ENCODE results near the gene EEF1G. TPM values are rescaled to one million over a fixed set of nuclear protein-coding genes. Genes with fewer than 3 reads are reported as not detected.
A peak's percentile ranks its signal among the peaks of the same experiment; 100 is the strongest.

EEF1G gene
- total and polyA plus RNA-seq, 2 donors (not counting 1 experiment from before 2014, with no cell fraction given), result 1,582 to 1,867 TPM

DNA sequence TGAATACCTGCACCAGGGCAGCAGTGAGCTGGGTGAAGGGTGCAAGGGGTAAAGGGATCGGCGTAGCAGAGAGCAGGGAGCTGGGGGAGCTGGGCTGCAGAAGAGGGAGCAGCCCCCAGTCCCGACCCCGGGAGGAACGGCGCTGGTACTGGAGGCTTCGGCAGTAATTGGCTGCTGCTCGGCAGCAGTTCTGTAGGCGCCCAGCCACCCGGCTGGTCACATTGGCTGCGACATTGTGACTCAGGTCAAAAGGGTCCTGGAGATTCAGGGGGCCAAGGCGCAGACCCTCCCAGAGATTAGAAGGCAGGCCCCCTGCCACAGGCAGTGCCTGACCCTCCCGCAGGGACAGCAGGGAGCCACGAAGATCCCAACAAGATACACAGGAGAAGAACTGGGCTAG, 2.1 kb upstream of the EEF1G start:
- intact Hi-C loops (cut with micrococcal nuclease), result loop anchor here (2.0 kb wide), 1 partner anchor 305 kb away; the partner anchor contains the start of gene SLC3A2
- no peak overlapping the region for H3K9ac ChIP-seq (ENCODE audit: low read length)
- peaks cover 0 to 3% (median 0%) of the 10 kb centered on the region in 3 donors for H3K9me3 ChIP-seq (ENCODE audit: control extremely low read depth in 1 of 3, control insufficient read depth in 2 of 3, insufficient read depth in 1 of 3, low read length in 2 of 3)
- Mint-ChIP-seq H3K27me3 (no peaks in the 10 kb centered on the region), H3K4me3 (peak overlapping the region; percentile 92), H3K9me3 (ENCODE audit: insufficient read depth) (no peaks in the 10 kb centered on the region), H3K27ac (peak overlapping the region; percentile 69), H3K4me1 (peaks cover 40% of the 10 kb centered on the region)
- peaks cover 12 to 25% of the 10 kb centered on the region in 2 donors for H3K4me1 ChIP-seq (ENCODE audit: control insufficient read depth in 2 of 2, insufficient read depth in 2 of 2, low read length in 2 of 2)
- TF ChIP-seq, protein P1, sequence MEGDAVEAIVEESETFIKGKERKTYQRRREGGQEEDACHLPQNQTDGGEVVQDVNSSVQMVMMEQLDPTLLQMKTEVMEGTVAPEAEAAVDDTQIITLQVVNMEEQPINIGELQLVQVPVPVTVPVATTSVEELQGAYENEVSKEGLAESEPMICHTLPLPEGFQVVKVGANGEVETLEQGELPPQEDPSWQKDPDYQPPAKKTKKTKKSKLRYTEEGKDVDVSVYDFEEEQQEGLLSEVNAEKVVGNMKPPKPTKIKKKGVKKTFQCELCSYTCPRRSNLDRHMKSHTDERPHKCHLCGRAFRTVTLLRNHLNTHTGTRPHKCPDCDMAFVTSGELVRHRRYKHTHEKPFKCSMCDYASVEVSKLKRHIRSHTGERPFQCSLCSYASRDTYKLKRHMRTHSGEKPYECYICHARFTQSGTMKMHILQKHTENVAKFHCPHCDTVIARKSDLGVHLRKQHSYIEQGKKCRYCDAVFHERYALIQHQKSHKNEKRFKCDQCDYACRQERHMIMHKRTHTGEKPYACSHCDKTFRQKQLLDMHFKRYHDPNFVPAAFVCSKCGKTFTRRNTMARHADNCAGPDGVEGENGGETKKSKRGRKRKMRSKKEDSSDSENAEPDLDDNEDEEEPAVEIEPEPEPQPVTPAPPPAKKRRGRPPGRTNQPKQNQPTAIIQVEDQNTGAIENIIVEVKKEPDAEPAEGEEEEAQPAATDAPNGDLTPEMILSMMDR (IDR thresholded peaks at IDR 0.05), result no peak
- TF ChIP-seq EZH2 (IDR thresholded peaks at IDR 0.05; ENCODE audit: borderline replicate concordance, insufficient read depth, low read depth, low read length, poor library complexity, severe bottlenecking), result no peak
- H3K4me3 ChIP-seq (ENCODE audit: control extremely low read depth in 1 of 5, extremely low read depth in 1 of 5, insufficient read depth in 1 of 5, low read depth in 2 of 5, low read length in 4 of 5), result no peak overlapping the region
- no peak overlapping the region for H2AFZ ChIP-seq (ENCODE audit: insufficient read depth, low read depth, low read length, poor library complexity, severe bottlenecking)
- H3K27me3 ChIP-seq (replicated peaks in 1 of 4; ENCODE audit: control extremely low read depth in 1 of 4, control insufficient read depth in 3 of 4, insufficient read depth in 4 of 4, low read length in 3 of 4), result no peaks in the 10 kb centered on the region
- H3K79me2 ChIP-seq (ENCODE audit: control insufficient read depth, insufficient read depth, low read length), result peaks cover 15% of the 10 kb centered on the region
- H3K36me3 ChIP-seq (replicated peaks in 1 of 2; ENCODE audit: control extremely low read depth in 1 of 2, control insufficient read depth in 1 of 2, extremely low read depth in 1 of 2, insufficient read depth in 2 of 2, low read length in 1 of 2), result peaks cover 4 to 38% of the 10 kb centered on the region in 2 experiments
- DNase-seq (no peak), ATAC-seq (ENCODE audit: low read depth) (no peak)
- WGBS (ENCODE audit: insufficient coverage), result 98% methylated on average over 12 of the region's 14 CpGs
- H3K4me2 ChIP-seq (replicated peaks; ENCODE audit: low read depth, low read length, poor library complexity, severe bottlenecking), result no peak overlapping the region
- POLR2A ChIA-PET, result interaction anchor here (0.5 to 2.3 kb wide), 2 partner anchors 16 to 204 kb away, joined by 3 to 35 read pairs; partner anchors contain the start of gene TUT1
- H4K20me1 ChIP-seq (ENCODE audit: control insufficient read depth, insufficient read depth, low read length, poor library complexity, severe bottlenecking), result no peaks in the 10 kb centered on the region
- CTCF ChIA-PET, result no interaction called here
- no peak overlapping the region for H3K27ac ChIP-seq (ENCODE audit: low read length in 2 of 2)

DNA sequence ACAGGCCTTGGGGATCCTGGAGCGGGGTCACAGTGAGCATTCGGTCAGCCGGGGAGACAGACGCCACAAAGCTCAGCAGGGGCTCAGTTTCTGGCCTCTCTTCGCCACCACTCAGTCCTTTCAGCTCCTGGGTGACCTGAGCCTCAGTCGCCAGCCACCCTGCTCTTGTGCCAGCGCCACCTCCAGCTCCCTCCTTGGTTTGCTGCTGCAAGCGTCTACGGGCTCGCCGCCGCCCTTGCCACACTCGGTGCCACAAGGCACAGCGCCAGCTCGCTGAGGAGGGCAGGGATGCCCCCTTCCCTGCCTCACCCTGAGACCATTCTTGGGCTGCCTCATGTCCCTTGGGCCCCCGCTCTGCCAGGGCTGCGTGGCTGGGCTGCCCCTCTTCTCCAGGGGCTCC, 1.5 kb upstream of the EEF1G start:
- ChIA-PET CTCF (interaction anchor here (0.6 to 6.1 kb wide), 6 partner anchors 15 to 193 kb away, joined by 3 to 33 read pairs (median 8); partner anchors contain the start of gene TUT1), POLR2A (interaction anchor here (0.5 to 2.3 kb wide), 5 partner anchors 11 to 203 kb away, joined by 3 to 35 read pairs (median 3); partner anchors contain the start of gene TUT1)
- Histone ChIP-seq H3K4me1 (ENCODE audit: control insufficient read depth in 2 of 2, insufficient read depth in 2 of 2, low read length in 2 of 2) (peaks cover 12 to 25% of the 10 kb centered on the region in 2 donors), H3K27ac (ENCODE audit: low read length in 2 of 2) (no peak overlapping the region), H3K9ac (ENCODE audit: low read length) (peak overlapping the region; percentile 86), H3K9me3 (ENCODE audit: control extremely low read depth in 1 of 3, control insufficient read depth in 2 of 3, insufficient read depth in 1 of 3, low read length in 2 of 3) (peaks cover 0 to 3% (median 0%) of the 10 kb centered on the region in 3 donors), H3K4me3 (ENCODE audit: control extremely low read depth in 1 of 5, extremely low read depth in 1 of 5, insufficient read depth in 1 of 5, low read depth in 2 of 5, low read length in 4 of 5) (no peak overlapping the region), H3K27me3 (replicated peaks in 1 of 4; ENCODE audit: control extremely low read depth in 1 of 4, control insufficient read depth in 3 of 4, insufficient read depth in 4 of 4, low read length in 3 of 4) (no peaks in the 10 kb centered on the region), H3K4me2 (replicated peaks; ENCODE audit: low read depth, low read length, poor library complexity, severe bottlenecking) (peak overlapping the region; percentile 90), H4K20me1 (ENCODE audit: control insufficient read depth, insufficient read depth, low read length, poor library complexity, severe bottlenecking) (no peaks in the 10 kb centered on the region), H3K79me2 (ENCODE audit: control insufficient read depth, insufficient read depth, low read length) (peaks cover 18% of the 10 kb centered on the region), H3K36me3 (replicated peaks in 1 of 2; ENCODE audit: control extremely low read depth in 1 of 2, control insufficient read depth in 1 of 2, extremely low read depth in 1 of 2, insufficient read depth in 2 of 2, low read length in 1 of 2) (peaks cover 5 to 44% of the 10 kb centered on the region in 2 experiments), H2AFZ (ENCODE audit: insufficient read depth, low read depth, low read length, poor library complexity, severe bottlenecking) (no peak overlapping the region)
- no peaks in the 10 kb centered on the region for H3K9me3 Mint-ChIP-seq (ENCODE audit: insufficient read depth)
- TF ChIP-seq, protein P1 (IDR thresholded peaks at IDR 0.05), result no peak
- TF ChIP-seq EZH2 (IDR thresholded peaks at IDR 0.05; ENCODE audit: borderline replicate concordance, insufficient read depth, low read depth, low read length, poor library complexity, severe bottlenecking), result no peak
- H3K27me3 Mint-ChIP-seq, result no peaks in the 10 kb centered on the region
- peak overlapping the region; percentile 92 for H3K4me3 Mint-ChIP-seq
- H3K4me1 Mint-ChIP-seq, result peaks cover 44% of the 10 kb centered on the region
- no peak for ATAC-seq (ENCODE audit: low read depth)
- 92% methylated on average over 17 of the region's 17 CpGs for WGBS (ENCODE audit: insufficient coverage)
- intact Hi-C loops (cut with micrococcal nuclease), result loop anchor here (2.0 kb wide), 1 partner anchor 306 kb away; the partner anchor contains the start of gene SLC3A2
- no peak for DNase-seq
- H3K27ac Mint-ChIP-seq, result peak overlapping the region; percentile 95

All from B cell (primary cell).